Right lobe of liver (tissue), 6 donors: ENCODE measurements around the gene HNRNPC. TPM values are rescaled to one million over a fixed set of nuclear protein-coding genes. Genes with fewer than 3 reads are reported as not detected.
A peak's percentile ranks its signal among the peaks of the same experiment; 100 is the strongest.

Source experiments
- ATAC-seq, 4 donors: fragments of 200-7000 bp; cut with Tn5 transposase; one replicate each; pipeline ENCODE4 v1.9.1; 2020; ENCODE audit warnings: mild to moderate bottlenecking in 4 of 4, moderate library complexity in 4 of 4
- DNase-seq, 3 donors: peaks; one replicate each; pipeline ENCODE4 v3.0.0-alpha.2; 2020
- H3K27ac ChIP-seq, 3 donors: fragments of 200-600 bp; one replicate each; pipeline ENCODE4 v1.8.0; 2022
- H3K27me3 ChIP-seq, 2 donors: fragments of 200-600 bp; one replicate each; pipeline ENCODE4 v1.8.0; 2022
- H3K36me3 ChIP-seq, 4 donors: fragments of 200-600 bp; sonication (generic) in 1 of 4; one replicate each; pipeline versions ENCODE4 v1.5.1 to v1.8.0; 2017 to 2022; ENCODE audit warnings: control low read depth in 1 of 4
- H3K4me1 ChIP-seq, 4 donors: fragments of 200-600 bp; sonication (generic) in 1 of 4; one replicate each; pipeline versions ENCODE4 v1.5.1 to v1.8.0; 2017 to 2022; ENCODE audit warnings: control low read depth in 1 of 4
- H3K4me3 ChIP-seq, 3 donors: fragments of 200-600 bp; one replicate each; pipeline ENCODE4 v1.8.0; 2022
- H3K9me3 ChIP-seq, 4 donors: fragments of 200-600 bp; sonication (generic) in 1 of 4; one replicate each; pipeline versions ENCODE4 v1.5.1 to v1.8.0; 2017 to 2022; ENCODE audit warnings: control low read depth in 1 of 4
- CTCF ChIP-seq, 4 donors: fragments of 200-600 bp in 3 of 4; fragments of 450-650 bp in 1 of 4; IDR thresholded peaks; one replicate each; pipeline versions ENCODE4 v1.5.1 to v1.8.0; 2016 to 2022; ENCODE audit warnings: antibody characterized with exemption in 4 of 4, mild to moderate bottlenecking in 2 of 4
- POLR2A ChIP-seq: fragments of 450-650 bp; IDR thresholded peaks from one replicate; pipeline ENCODE4 v1.6.1; 2017; ENCODE audit warnings: antibody characterized with exemption, mild to moderate bottlenecking
- WGBS: methylation state at CpG from one replicate; pipeline ENCODE4 v1.1.6; 2018; ENCODE audit warnings: low coverage, low lambda C conversion rate; ENCODE audit not compliant: insufficient coverage; ENCODE audit errors: missing lambda C conversion rate; 5-methylcytosine and 5-hydroxymethylcytosine counted together
- intact Hi-C, 2 donors: fragments of 100-400 bp; cut with DNase I; formaldehyde crosslinking; loops; one replicate each; pipeline versions ENCODE4 v1.11.2 to v1.14.1; 2022
- total RNA-seq, 6 experiments: library from RNA; depleted of rRNA in 2 of 6; stranded (reverse); fragments of >200 nt in 2 of 6; fragmentation: NEBNext Ultra II Directional in 3 of 6; extraction: Animal tissue kit (Norgen Biotek cat#: 25700) in 3 of 6; gene quantifications; one replicate each; pipeline versions ENCODE4 v1.1.0 to v1.2.4, GENCODE V29; 2016 to 2023
- donor health status: DM: no; HTN: yes; CAD: no.
- donor health status: DM: no; HTN: no; CAD: no.
- donor health status: DM: no; HTN: no; CAD: no.
- donor health status: DM: no; HTN: yes; CAD: no.
- donor health status: DM: no; HTN: yes; CAD: no.

HNRNPC gene
- total RNA-seq, 6 experiments from 2014 or later, result 170 to 247 (median 229) TPM

- DNase-seq (no peak), ATAC-seq (no peak)
- Histone ChIP-seq H3K36me3 (peaks cover 0 to 62% (median 18%) of the 10 kb centered on the region in 4 donors), H3K9me3 (no peaks in the 10 kb centered on the region), H3K27me3 (no peaks in the 10 kb centered on the region), H3K4me1 (peaks cover 0 to 44% (median 7%) of the 10 kb centered on the region in 4 donors), H3K4me3 (no peak overlapping the region), H3K27ac (no peak overlapping the region)
- intact Hi-C loops, result no loop called here
- 89% methylated on average over 8 of the region's 8 CpGs for WGBS
- TF ChIP-seq POLR2A (no peak), CTCF (IDR thresholded peaks at IDR 0.05) (no peak)
Measured at GRCh38 chr14:21248739-21249411, 20.4 kb downstream of the HNRNPC start.

GRCh38 chr14:21248338-21248737, 20.9 kb downstream of the HNRNPC start:
- DNase-seq (no peak), ATAC-seq (no peak)
- TF ChIP-seq POLR2A (no peak), CTCF (IDR thresholded peaks at IDR 0.05) (no peak)
- Histone ChIP-seq H3K4me3 (no peak overlapping the region), H3K27me3 (no peaks in the 10 kb centered on the region), H3K27ac (no peak overlapping the region), H3K4me1 (peaks cover 0 to 44% (median 7%) of the 10 kb centered on the region in 4 donors), H3K9me3 (no peaks in the 10 kb centered on the region), H3K36me3 (peaks cover 0 to 62% (median 18%) of the 10 kb centered on the region in 4 donors)
- intact Hi-C loops, result no loop called here
- 83% methylated on average over 1 of the region's 1 CpG for WGBS

GRCh38 chr14:21245813-21246212, 23.4 kb downstream of the HNRNPC start:
- Histone ChIP-seq H3K36me3 (peaks cover 0 to 51% (median 7%) of the 10 kb centered on the region in 4 donors), H3K4me1 (peaks cover 0 to 44% (median 7%) of the 10 kb centered on the region in 4 donors)

GRCh38 chr14:21244544-21244943, 24.7 kb downstream of the HNRNPC start:
- ATAC-seq (peak; percentile 65 to 79 (median 72)), DNase-seq (no peak)
- intact Hi-C loops, result no loop called here
- Histone ChIP-seq H3K27me3 (no peaks in the 10 kb centered on the region), H3K4me1 (peaks cover 0 to 45% (median 9%) of the 10 kb centered on the region in 4 donors), H3K27ac (no peak overlapping the region), H3K36me3 (peaks cover 0 to 39% (median under 1%) of the 10 kb centered on the region in 4 donors), H3K4me3 (no peak overlapping the region), H3K9me3 (no peaks in the 10 kb centered on the region)
- 56% methylated on average over 7 of the region's 7 CpGs for WGBS
- TF ChIP-seq POLR2A, result no peak
- TF ChIP-seq CTCF (IDR thresholded peaks at IDR 0.05), result no peak

More at GRCh38 chr14:21245813-21246212, 23.4 kb downstream of the HNRNPC start:
- Histone ChIP-seq H3K27me3 (no peaks in the 10 kb centered on the region), H3K4me3 (no peak overlapping the region), H3K27ac (no peak overlapping the region), H3K9me3 (no peaks in the 10 kb centered on the region)
- DNase-seq, result peak in 1 of 3 donors; percentile 38
- intact Hi-C loops, result no loop called here
- 89% methylated on average over 4 of the region's 7 CpGs for WGBS
- ATAC-seq, result no peak
- TF ChIP-seq CTCF (IDR thresholded peaks at IDR 0.05) (no peak), POLR2A (no peak)
